NAMALWA (cell line): ENCODE results near the gene IGFBP5.

ENCODE experiments used
- DNase-seq: peaks from one replicate; pipeline ENCODE4 v3.0.0-alpha.2; 2015; ENCODE audit warnings: low spot score

Gene IGFBP5

DNA sequence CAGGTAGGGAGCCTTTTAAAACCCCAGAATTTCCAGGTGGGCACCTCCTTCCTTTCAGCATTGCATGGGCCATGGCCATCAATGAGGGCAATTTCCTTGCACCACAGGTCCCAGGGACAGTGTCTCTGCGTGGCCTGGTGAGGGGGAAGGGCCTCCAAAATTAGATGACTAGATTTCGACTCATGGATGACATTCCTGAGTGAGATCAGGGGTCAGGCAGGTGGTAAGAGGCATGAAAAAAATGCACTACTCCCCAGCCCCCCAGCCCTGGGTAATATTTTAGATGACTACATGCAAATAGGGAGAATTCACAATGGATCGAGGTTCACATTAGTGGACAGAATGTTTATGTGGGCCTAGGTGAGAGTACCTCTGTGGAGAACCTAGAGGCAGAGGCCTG lies 19.0 kb upstream of the IGFBP5 start:
- no peak for DNase-seq

DNA sequence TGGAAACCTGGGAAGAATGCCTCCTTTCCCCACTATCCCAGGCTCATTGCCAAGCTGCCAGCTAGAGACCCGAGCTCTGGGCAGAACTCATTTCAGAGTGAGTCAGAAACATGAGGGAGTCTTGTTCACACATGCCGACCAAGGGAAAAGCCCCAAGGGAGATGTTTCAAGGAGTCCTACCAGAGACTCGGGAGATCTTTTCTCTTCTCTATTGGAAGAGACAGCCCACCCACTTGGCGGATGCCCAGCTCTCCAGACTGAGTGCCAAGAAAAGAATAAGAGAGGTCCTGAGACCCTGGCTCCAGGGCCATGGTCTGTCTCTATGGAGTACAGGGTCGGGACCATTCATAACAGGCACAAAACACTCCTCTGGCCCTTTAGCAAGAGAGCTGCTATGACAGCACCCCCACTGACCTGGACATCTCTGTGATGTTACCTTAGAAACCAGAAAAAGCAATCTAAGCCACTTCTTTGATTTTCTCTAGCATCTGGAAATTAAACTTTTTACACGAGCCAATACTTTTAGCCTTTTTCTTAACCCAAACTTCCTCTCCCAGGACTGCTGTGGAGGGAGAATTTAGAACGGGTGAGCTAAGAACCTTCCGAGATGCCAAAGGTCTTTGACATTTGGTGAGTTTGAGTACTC lies 18.5 kb upstream of the IGFBP5 start:
- no peak for DNase-seq

DNA sequence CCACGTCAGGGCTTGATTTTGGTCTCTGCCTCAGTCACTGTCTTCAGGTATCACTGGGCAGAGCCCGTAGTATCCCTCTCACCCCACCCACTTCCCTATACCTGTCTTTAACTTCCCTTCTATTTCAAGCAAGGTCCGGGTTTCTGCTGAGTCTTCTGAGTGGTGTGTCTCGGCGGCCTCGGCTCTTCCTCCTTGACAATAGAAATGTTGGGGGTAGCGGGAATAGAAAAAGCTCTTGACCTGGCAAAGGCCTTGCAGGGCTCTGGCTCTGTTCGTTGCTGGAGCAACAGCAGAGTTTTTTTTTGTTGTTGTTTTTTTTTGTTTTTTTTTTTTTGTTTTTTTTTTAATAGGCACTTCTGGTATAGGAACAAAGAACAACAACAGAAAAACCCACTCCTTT lies 16.0 kb upstream of the IGFBP5 start:
- no peak for DNase-seq

- no peak for DNase-seq
Observed at GRCh38 chr2:216710551-216711301, 15.4 kb upstream of the IGFBP5 start.

DNA sequence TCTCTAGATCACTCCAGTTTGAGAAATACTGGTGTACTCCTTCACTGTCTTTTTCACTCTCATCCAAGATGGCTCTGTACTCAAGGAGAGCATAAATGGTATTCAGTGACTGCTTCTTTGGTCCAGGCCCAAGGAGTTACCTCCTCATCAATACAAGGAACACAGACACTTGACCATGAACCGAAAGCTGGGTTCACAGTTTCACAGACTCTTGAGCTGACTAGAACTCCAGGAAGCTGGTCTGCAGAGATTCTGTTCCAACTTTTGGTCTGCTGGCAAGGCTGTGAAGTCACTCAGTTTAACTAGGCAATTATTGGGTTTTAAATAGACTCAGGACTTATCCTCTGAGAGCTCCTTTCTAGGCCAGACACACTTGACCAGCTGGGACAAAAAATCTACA lies 7.4 kb upstream of the IGFBP5 start:
- no peak for DNase-seq

GRCh38 chr2:216701544-216701943 lies 6.2 kb upstream of the IGFBP5 start:
- DNase-seq, result no peak

GRCh38 chr2:216700781-216701180 lies 5.4 kb upstream of the IGFBP5 start:
- no peak for DNase-seq

GRCh38 chr2:216700088-216700567 lies 4.8 kb upstream of the IGFBP5 start:
- DNase-seq, result no peak

GRCh38 chr2:216698895-216699294 lies 3.5 kb upstream of the IGFBP5 start:
- DNase-seq, result peak; percentile 68

DNA sequence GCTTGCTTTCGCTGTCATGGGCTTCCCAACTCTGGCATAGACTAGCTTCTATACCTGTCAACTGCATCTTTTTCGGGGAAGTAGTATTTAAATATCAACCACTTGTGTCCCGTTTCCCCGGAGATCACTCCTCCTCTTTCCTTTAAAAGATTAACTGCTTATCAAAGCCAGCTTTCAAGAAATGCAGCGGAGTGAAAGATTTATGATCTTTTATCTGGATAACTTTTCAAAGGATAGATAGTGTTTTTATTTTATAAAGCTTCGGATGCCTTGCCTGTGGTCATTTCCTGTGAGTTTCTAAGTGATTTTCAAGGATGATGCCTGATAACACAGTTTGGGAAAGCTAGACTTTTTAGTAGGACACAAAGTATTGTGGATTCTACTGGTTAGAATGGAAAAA lies 2.9 kb upstream of the IGFBP5 start:
- no peak for DNase-seq

- DNase-seq, result peak; percentile 45
Observed at GRCh38 chr2:216696751-216697560, 1.6 kb upstream of the IGFBP5 start.

DNA sequence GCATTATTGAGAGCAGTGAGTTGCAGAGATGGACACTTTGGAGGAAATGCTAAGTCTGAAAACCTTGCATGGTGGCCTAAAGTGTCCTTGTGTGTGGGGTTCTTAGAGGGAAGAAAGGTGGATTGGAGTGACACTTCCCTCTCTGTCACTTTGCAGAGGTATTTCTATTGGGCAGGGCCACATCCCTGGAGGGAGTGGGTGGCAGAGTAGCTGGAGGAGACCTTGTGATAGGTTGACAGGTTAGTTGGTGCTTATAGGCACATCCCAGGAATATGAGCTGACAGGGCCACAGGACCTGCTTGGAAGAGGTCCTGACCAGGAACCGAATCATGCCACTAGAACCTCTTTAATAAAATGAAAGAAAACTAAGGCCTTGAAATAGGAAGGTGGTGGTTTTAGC lies 972 bp upstream of the IGFBP5 start:
- no peak for DNase-seq

GRCh38 chr2:216694826-216695217 lies 527 bp downstream of the IGFBP5 start:
- DNase-seq, result no peak

DNA sequence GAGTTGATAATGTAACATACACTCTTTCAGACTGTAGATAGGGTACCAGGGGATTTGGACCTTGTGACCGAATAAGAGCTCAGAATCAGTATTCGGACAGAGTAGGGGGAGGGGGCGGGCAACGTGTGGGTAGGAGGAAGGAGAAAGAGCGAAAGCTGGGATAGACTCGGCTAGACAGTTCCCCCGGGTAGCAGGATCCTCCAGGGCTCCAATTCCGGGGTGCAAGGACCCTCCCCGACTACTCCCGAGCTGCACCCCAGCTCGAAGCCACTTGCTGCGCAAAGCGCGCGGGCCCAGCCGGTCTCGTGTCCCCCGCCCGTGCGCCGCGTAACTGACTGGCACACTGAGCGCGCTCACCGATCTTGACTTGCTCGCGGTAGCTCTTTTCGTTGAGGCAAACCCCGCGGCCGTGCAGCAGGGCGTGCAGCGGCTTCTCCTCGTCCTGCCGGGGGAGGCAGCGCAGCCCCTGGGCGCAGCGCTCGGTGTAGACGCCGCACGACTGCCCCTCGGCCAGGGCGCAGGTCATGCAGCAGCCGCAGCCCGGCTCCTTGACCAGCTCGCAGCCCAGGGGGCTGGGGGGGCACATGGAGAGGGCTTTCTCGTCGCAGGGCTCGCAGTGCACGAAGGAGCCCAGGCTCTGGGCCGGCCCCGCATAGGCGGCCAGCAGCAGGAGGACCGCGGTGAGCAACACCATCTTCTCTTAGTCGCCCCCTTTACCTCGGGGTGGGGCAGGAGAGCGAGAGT lies 1.1 kb downstream of the IGFBP5 start:
- no peak for DNase-seq

- no peak for DNase-seq
Observed at GRCh38 chr2:216693414-216694080, 1.8 kb downstream of the IGFBP5 start.

DNA sequence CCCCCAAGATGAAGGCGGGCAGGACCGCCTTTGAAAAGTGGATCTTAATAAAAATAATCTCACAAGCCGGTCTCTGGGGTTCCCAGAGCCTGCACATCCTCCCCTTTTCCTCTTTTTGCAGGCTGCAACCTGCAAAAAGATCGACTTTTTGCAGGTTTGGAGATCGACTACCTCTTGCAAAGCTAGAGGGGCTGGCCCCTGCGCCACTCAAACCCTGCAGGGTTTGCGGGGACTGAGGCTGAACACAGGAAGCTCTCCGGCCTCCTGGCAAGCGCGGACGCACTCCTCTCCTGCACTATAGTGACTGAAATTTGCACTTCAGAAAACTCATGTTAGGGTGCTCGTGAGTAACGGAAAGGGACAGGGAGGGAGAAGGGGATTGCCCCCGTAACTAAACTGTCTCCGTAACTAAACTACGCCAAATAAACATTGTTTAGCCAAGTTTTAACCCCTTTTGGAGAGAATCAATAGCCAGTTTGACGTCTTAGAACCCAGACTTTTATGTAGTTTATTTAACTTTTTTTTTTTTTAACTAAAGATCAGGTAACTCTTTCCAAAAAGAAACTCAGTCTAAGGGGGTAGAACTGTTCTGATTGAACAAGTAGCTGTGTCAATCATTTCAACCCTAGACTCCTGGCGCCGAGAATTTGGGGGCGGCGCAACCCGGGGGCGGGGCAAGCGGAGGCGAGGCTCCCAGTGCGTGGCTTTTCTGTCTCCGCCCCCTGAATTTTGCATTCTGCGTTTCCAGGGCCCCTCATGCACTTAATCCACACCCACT lies 2.5 kb downstream of the IGFBP5 start:
- DNase-seq, result peak; percentile 77

DNA sequence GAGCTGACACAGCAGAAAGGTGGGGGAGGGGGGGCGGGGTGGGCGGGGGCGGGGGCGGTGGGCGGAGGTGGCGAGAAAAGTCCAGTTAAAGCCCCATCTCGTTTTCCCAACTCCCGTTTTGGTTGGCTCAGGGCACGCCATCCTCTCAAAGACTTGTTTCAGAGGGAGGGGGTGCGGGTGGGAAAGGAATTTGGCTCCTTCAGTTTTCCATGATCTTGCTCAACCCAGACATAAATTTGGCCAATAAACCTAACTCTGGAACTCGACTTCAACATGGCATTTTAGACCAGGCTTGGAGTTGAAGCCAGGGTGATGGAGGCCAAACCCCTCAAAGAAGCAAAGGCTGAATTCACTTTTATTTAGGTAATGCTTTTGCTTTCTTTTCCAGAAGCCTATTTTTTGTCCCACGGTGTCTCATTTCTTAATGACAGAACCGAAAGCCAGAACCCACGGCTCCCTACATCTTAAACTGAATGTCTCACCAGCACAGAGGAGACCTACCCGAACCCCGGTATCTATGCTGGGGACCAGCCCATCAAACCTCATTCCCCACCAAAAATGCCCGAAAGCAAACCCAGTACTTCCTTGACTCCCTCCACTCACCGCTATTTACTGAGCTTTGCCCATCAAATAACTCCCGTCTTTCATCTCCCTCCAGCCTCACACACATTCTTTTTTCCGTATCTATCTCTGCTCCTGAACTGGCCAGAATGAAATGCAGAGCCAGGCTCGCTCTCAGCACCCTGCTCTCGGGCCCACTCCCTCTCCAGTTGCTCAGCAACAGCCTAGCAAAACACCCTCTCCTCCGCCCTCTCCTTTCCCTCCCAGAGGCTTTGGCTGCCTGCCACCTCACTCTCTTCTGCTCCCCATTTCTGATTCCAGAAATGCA lies 4.3 kb downstream of the IGFBP5 start:
- DNase-seq, result peak; percentile 36

DNA sequence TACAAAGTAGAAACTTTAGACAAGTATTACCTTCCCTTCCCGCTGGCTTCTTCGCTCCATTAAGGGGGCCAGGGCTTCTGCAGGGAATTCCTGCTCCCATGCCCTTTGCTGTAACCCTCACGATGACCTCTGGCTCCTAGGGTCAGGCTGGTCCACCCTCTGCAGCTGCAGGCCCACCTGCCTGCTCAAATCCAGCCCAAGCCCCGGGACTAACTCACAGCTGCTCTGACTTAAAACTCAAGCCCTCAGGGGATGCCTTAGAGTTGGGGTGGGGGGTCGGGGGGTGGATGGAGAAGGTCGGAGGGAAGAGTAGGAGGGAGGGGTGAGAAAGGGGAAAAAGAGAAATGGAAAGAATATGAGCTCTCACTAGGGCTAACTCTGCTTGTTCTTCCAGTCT lies 4.9 kb downstream of the IGFBP5 start:
- no peak for DNase-seq

DNA sequence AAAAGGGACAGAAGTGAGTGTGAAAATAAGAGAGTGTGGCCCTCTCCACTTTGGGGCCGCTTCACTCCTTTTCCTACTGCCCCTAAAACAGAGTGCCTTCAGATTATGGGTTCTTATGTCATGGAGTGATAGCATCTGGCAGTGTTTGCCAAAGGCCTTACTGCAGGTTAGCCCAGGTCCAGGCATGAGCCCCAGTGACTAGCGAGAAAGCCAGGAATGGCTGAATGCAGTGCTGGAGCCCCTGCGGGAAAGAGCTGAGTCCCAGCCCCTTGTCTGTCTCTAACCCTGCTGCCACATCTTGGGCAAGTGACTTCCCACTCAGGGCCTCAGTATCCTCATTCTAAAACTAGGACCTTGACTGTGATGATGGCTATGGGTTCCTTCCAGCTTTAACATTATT lies 6.0 kb downstream of the IGFBP5 start:
- DNase-seq, result no peak
